Activated CD4-positive, CD25-positive, alpha-beta regulatory T cell treated with anti-CD3 and anti-CD28 coated beads, Interleukin-2, amount 50 U/mL, for 16 hours (primary cell): ENCODE measurements around the gene SMIM24.
"Not testable (repeated sequence)": the region's sequence is repeated elsewhere in the genome, so short reads cannot be mapped to it uniquely, and the experiment has no call there.

Experiments
- DNase-seq: peaks from one replicate; pipeline ENCODE4 v3.0.0-alpha.2; 2020; ENCODE audit warnings: low read depth, low spot score

SMIM24 gene

GRCh38 chr19:3480383-3481091 is at the start of gene SMIM24:
SMIM24 (minus strand) TSS chr19:3480525; CDS start chr19:3480463, 62 bp downstream.
- no peak for DNase-seq

GRCh38 chr19:3529299-3529698 is 49.0 kb upstream of the SMIM24 start:
- DNase-seq, result not testable (repeated sequence)

- no peak for DNase-seq
Observed at GRCh38 chr19:3528539-3529211, 48.4 kb upstream of the SMIM24 start.

GRCh38 chr19:3528080-3528479 is 47.8 kb upstream of the SMIM24 start:
- no peak for DNase-seq

- DNase-seq, result no peak
Observed at GRCh38 chr19:3527238-3527910, 47.0 kb upstream of the SMIM24 start.

GRCh38 chr19:3526507-3527237 is 46.3 kb upstream of the SMIM24 start:
- DNase-seq, result no peak

GRCh38 chr19:3524904-3525451 is 44.7 kb upstream of the SMIM24 start:
- DNase-seq, result no peak

GRCh38 chr19:3524078-3524842 is 43.9 kb upstream of the SMIM24 start:
- no peak for DNase-seq

- DNase-seq, result no peak
Observed at GRCh38 chr19:3523361-3524077, 43.2 kb upstream of the SMIM24 start.

- DNase-seq, result no peak
Observed at GRCh38 chr19:3522421-3523360, 42.4 kb upstream of the SMIM24 start.

GRCh38 chr19:3521104-3521445 is 40.8 kb upstream of the SMIM24 start:
- no peak for DNase-seq

GRCh38 chr19:3520166-3521103 is 40.1 kb upstream of the SMIM24 start:
- DNase-seq, result no peak

- no peak for DNase-seq
Observed at GRCh38 chr19:3519126-3519525, 38.8 kb upstream of the SMIM24 start.

- no peak for DNase-seq
Observed at GRCh38 chr19:3518659-3519058, 38.3 kb upstream of the SMIM24 start.

GRCh38 chr19:3518255-3518654 is 37.9 kb upstream of the SMIM24 start:
- DNase-seq, result no peak

- DNase-seq, result no peak
Observed at GRCh38 chr19:3517638-3518037, 37.3 kb upstream of the SMIM24 start.

GRCh38 chr19:3516675-3517207 is 36.4 kb upstream of the SMIM24 start:
- DNase-seq, result no peak

- DNase-seq, result no peak
Observed at GRCh38 chr19:3515891-3516422, 35.6 kb upstream of the SMIM24 start.
